MG63 (cell line): Measurements from ENCODE around the gene ACAD8. TPM values are rescaled to one million over a fixed set of nuclear protein-coding genes. Genes with fewer than 3 reads are reported as not detected.

Experiments
- DNase-seq: peaks from one replicate; pipeline ENCODE4 v3.0.0-alpha.2; 2020
- H3K27me3 ChIP-seq: fragments of 250-450 bp; sonication (Bioruptor Pico); 2 replicates; pipeline ENCODE4 v1.5.1; 2020; ENCODE audit warnings: mild to moderate bottlenecking, moderate library complexity
- H3K36me3 ChIP-seq: fragments of 250-450 bp; sonication (Bioruptor Pico); 2 replicates; pipeline ENCODE4 v1.5.1; 2020; ENCODE audit warnings: mild to moderate bottlenecking, moderate library complexity
- H3K4me3 ChIP-seq: fragments of 250-450 bp; sonication (Bioruptor Pico); 2 replicates; pipeline ENCODE4 v1.5.1; 2020; ENCODE audit warnings: mild to moderate bottlenecking, moderate library complexity
- H3K9me3 ChIP-seq: fragments of 250-450 bp; sonication (Bioruptor Pico); 2 replicates; pipeline ENCODE4 v1.5.1; 2020; ENCODE audit warnings: mild to moderate bottlenecking, moderate library complexity
- total RNA-seq: library from RNA; depleted of rRNA; stranded (reverse); fragments of >200 nt; shearing (Covaris generic); gene quantifications from 2 replicates; pipeline ENCODE4 v1.2.3, GENCODE V29; 2014; ENCODE audit warnings: low replicate concordance; rRNA removed

The ACAD8 gene
- total RNA-seq = 12.3 and 14.9 TPM in 2 replicates

GRCh38 chr11:134253188-134253993, at the start of gene ACAD8, which contains the start of gene THYN1:
ACAD8 (plus strand) TSS chr11:134253568; CDS start chr11:134253601, 33 bp downstream.
THYN1 (minus strand) TSS chr11:134253352; CDS start chr11:134252882, 470 bp downstream.
- Histone ChIP-seq H3K9me3 (no peaks in the 10 kb centered on the region), H3K4me3 (peak within 1 kb of the TSS; percentile 89), H3K36me3 (peaks cover 3% of the 10 kb centered on the region; the same call in 1 of the 2 replicates), H3K27me3 (no peaks in the 10 kb centered on the region)
- peak; percentile 96 for DNase-seq

- no peak for DNase-seq
- Histone ChIP-seq H3K9me3 (no peaks in the 10 kb centered on the region), H3K27me3 (no peaks in the 10 kb centered on the region), H3K36me3 (peaks cover 92% of the 10 kb centered on the region), H3K4me3 (no peak overlapping the region)
Measured at GRCh38 chr11:134205729-134206128, 47.6 kb upstream of the ACAD8 start.

GRCh38 chr11:134206185-134206584, 47.2 kb upstream of the ACAD8 start:
- Histone ChIP-seq H3K4me3 (no peak overlapping the region), H3K36me3 (peaks cover 94% of the 10 kb centered on the region), H3K9me3 (no peaks in the 10 kb centered on the region), H3K27me3 (no peaks in the 10 kb centered on the region)
- DNase-seq = no peak

- Histone ChIP-seq H3K9me3 (no peaks in the 10 kb centered on the region), H3K36me3 (peaks cover 91% of the 10 kb centered on the region), H3K27me3 (no peaks in the 10 kb centered on the region), H3K4me3 (no peak overlapping the region)
- DNase-seq = peak; percentile 24
Measured at GRCh38 chr11:134207538-134208239, 45.7 kb upstream of the ACAD8 start.

GRCh38 chr11:134215836-134216235, 37.5 kb upstream of the ACAD8 start:
- Histone ChIP-seq H3K9me3 (no peaks in the 10 kb centered on the region), H3K27me3 (no peaks in the 10 kb centered on the region), H3K4me3 (no peak overlapping the region), H3K36me3 (peaks cover 71% of the 10 kb centered on the region)
- DNase-seq = no peak

GRCh38 chr11:134216816-134217215, 36.6 kb upstream of the ACAD8 start:
- DNase-seq = no peak
- Histone ChIP-seq H3K9me3 (no peaks in the 10 kb centered on the region), H3K27me3 (no peaks in the 10 kb centered on the region), H3K4me3 (no peak overlapping the region), H3K36me3 (peaks cover 69% of the 10 kb centered on the region)

GRCh38 chr11:134223121-134223520, 30.2 kb upstream of the ACAD8 start:
- no peak for DNase-seq
- no peaks in the 10 kb centered on the region for H3K9me3 ChIP-seq
- H3K4me3 ChIP-seq = peak overlapping the region; percentile 76
- peaks cover 42% of the 10 kb centered on the region for H3K36me3 ChIP-seq
- no peaks in the 10 kb centered on the region for H3K27me3 ChIP-seq

- peak; percentile 96 for DNase-seq
- H3K27me3 ChIP-seq = no peaks in the 10 kb centered on the region
- H3K36me3 ChIP-seq = peaks cover 38% of the 10 kb centered on the region
- H3K9me3 ChIP-seq = no peaks in the 10 kb centered on the region
- H3K4me3 ChIP-seq = peak within 1 kb of the TSS; percentile 76
Measured at GRCh38 chr11:134223836-134224709, 29.3 kb upstream of the ACAD8 start, which contains the start of the genes NCAPD3 and VPS26B. NCAPD3 (minus strand) TSS chr11:134223967; CDS start chr11:134223926, 41 bp downstream. VPS26B (plus strand) TSS chr11:134224671; CDS start chr11:134225123, 452 bp downstream.

GRCh38 chr11:134224710-134225664, 28.4 kb upstream of the ACAD8 start:
- peak; percentile 48 for DNase-seq
- Histone ChIP-seq H3K36me3 (peaks cover 30% of the 10 kb centered on the region), H3K27me3 (no peaks in the 10 kb centered on the region), H3K9me3 (no peaks in the 10 kb centered on the region), H3K4me3 (peak overlapping the region; percentile 76)

- Histone ChIP-seq H3K4me3 (no peak overlapping the region), H3K27me3 (no peaks in the 10 kb centered on the region), H3K36me3 (peaks cover 20% of the 10 kb centered on the region), H3K9me3 (no peaks in the 10 kb centered on the region)
- DNase-seq = no peak
Measured at GRCh38 chr11:134226806-134227325, 26.5 kb upstream of the ACAD8 start.

GRCh38 chr11:134228625-134229024, 24.7 kb upstream of the ACAD8 start:
- Histone ChIP-seq H3K27me3 (no peaks in the 10 kb centered on the region), H3K9me3 (no peaks in the 10 kb centered on the region), H3K36me3 (peaks cover 8% of the 10 kb centered on the region), H3K4me3 (no peak overlapping the region)
- DNase-seq = no peak

GRCh38 chr11:134229126-134229790, 24.1 kb upstream of the ACAD8 start:
- Histone ChIP-seq H3K36me3 (peaks cover 8% of the 10 kb centered on the region), H3K27me3 (no peaks in the 10 kb centered on the region), H3K4me3 (no peak overlapping the region), H3K9me3 (no peaks in the 10 kb centered on the region)
- peak; percentile 24 for DNase-seq

- Histone ChIP-seq H3K9me3 (no peaks in the 10 kb centered on the region), H3K36me3 (peaks cover 8% of the 10 kb centered on the region), H3K27me3 (no peaks in the 10 kb centered on the region), H3K4me3 (no peak overlapping the region)
- no peak for DNase-seq
Measured at GRCh38 chr11:134230339-134230738, 23.0 kb upstream of the ACAD8 start.

- Histone ChIP-seq H3K9me3 (no peaks in the 10 kb centered on the region), H3K27me3 (no peaks in the 10 kb centered on the region), H3K36me3 (peaks cover 11% of the 10 kb centered on the region), H3K4me3 (no peak overlapping the region)
- DNase-seq = no peak
Measured at GRCh38 chr11:134231958-134232659, 21.3 kb upstream of the ACAD8 start.
